ENCODE measurements around the gene PARD6A. TPM values are rescaled to one million over a fixed set of nuclear protein-coding genes. Genes with fewer than 3 reads are reported as not detected.

Gene PARD6A
- 13.4 TPM for total RNA-seq

GRCh38 chr16:67660564-67661028, at the start of gene PARD6A:
Gene PARD6A (plus strand): TSS chr16:67660960. CDS start chr16:67661039, 79 bp downstream.

GRCh38 chr16:67659675-67660563, 841 bp upstream of the PARD6A start, which contains the start of gene ACD:
Gene ACD (minus strand): TSS chr16:67660260. CDS start chr16:67660220, 40 bp downstream.

GRCh38 chr16:67666559-67667452, 6.0 kb downstream of the PARD6A start, which contains the start of the genes C16orf86 and ENKD1:
Gene C16orf86 (plus strand): TSS chr16:67666814. CDS start chr16:67666971, 157 bp downstream.
Gene ENKD1 (minus strand): TSS chr16:67666750. CDS start chr16:67666442, 308 bp downstream.

Other genes with a start within 250 kb of the PARD6A start
- gene ZDHHC1, start 244.5 kb upstream of the PARD6A start, total RNA-seq, result 4.6 TPM
- gene HSD11B2, start 229.8 kb upstream of the PARD6A start, total RNA-seq, result 6.5 TPM
- 130 TPM for gene ATP6V0D1, start 179.8 kb upstream of the PARD6A start, total RNA-seq
- not detected for gene AGRP, start 177.4 kb upstream of the PARD6A start, total RNA-seq
- 30.7 TPM for gene RIPOR1, start 132.1 kb upstream of the PARD6A start, total RNA-seq
- gene CTCF, start 98.4 kb upstream of the PARD6A start, total RNA-seq, result 53.7 TPM
- 4.4 TPM for gene CARMIL2, start 15.8 kb upstream of the PARD6A start, total RNA-seq
- gene ACD, start 700 bp upstream of the PARD6A start, total RNA-seq, result 22.4 TPM
- 11.3 TPM for gene ENKD1, start 5.8 kb downstream of the PARD6A start, total RNA-seq
- 2.5 TPM for gene C16orf86, start 5.9 kb downstream of the PARD6A start, total RNA-seq
- gene GFOD2, start 58.4 kb downstream of the PARD6A start, total RNA-seq, result 57.2 TPM
- 6.9 TPM for gene RANBP10, start 145.6 kb downstream of the PARD6A start, total RNA-seq
- 6.2 TPM for gene TSNAXIP1, start 145.9 kb downstream of the PARD6A start, total RNA-seq
- 23.8 TPM for gene THAP11, start 181.4 kb downstream of the PARD6A start, total RNA-seq
- 134 TPM for gene NUTF2, start 186.0 kb downstream of the PARD6A start, total RNA-seq
- 27.9 TPM for gene CENPT, start 186.7 kb downstream of the PARD6A start, total RNA-seq
- 52.4 TPM for gene EDC4, start 212.1 kb downstream of the PARD6A start, total RNA-seq
- not detected for gene NRN1L, start 223.9 kb downstream of the PARD6A start, total RNA-seq
- 11.8 TPM for gene PSKH1, start 232.3 kb downstream of the PARD6A start, total RNA-seq